Measurements from ENCODE around the gene FER. TPM values are rescaled to one million over a fixed set of nuclear protein-coding genes. Genes with fewer than 3 reads are reported as not detected.
"Not testable (repeated sequence)": the region's sequence is repeated elsewhere in the genome, so short reads cannot be mapped to it uniquely, and the experiment has no call there.

FER gene
- total RNA-seq, 2 experiments from 2014 or later, result 9.0 to 9.8 TPM

- H3K36me3 Mint-ChIP-seq (ENCODE audit: low read depth), result peaks cover 8% of the 10 kb centered on the region
- H3K27ac Mint-ChIP-seq, result no peak overlapping the region
- H3K4me1 Mint-ChIP-seq (ENCODE audit: low read depth), result no peaks in the 10 kb centered on the region
- POLR2A ChIA-PET, result no interaction called here
- CTCF ChIA-PET, result no interaction called here
- no peak for TF ChIP-seq CTCF (IDR thresholded peaks at IDR 0.05)
- no peaks in the 10 kb centered on the region for H3K9me3 Mint-ChIP-seq
- H3K27me3 Mint-ChIP-seq, result no peaks in the 10 kb centered on the region
- intact Hi-C loops (cut with micrococcal nuclease), result no loop called here
- ATAC-seq (no peak), DNase-seq (no peak)
- no peak overlapping the region for H3K4me3 Mint-ChIP-seq
Observed at GRCh38 chr5:108884736-108885135, 137.0 kb downstream of the FER start.

- POLR2A ChIA-PET, result no interaction called here
- H3K27me3 Mint-ChIP-seq, result no peaks in the 10 kb centered on the region
- H3K27ac Mint-ChIP-seq, result no peak overlapping the region
- H3K36me3 Mint-ChIP-seq (ENCODE audit: low read depth), result peaks cover 6% of the 10 kb centered on the region
- ATAC-seq (no peak), DNase-seq (no peak)
- intact Hi-C loops (cut with micrococcal nuclease), result no loop called here
- CTCF ChIA-PET, result interaction anchor here (1.0 kb wide), 1 partner anchor 20 kb away, joined by 3 read pairs; no protein-coding TSS in a partner anchor
- H3K9me3 Mint-ChIP-seq, result no peaks in the 10 kb centered on the region
- H3K4me1 Mint-ChIP-seq (ENCODE audit: low read depth), result no peaks in the 10 kb centered on the region
- no peak overlapping the region for H3K4me3 Mint-ChIP-seq
- no peak for TF ChIP-seq CTCF (IDR thresholded peaks at IDR 0.05)
Observed at GRCh38 chr5:108898257-108898656, 150.6 kb downstream of the FER start.

GRCh38 chr5:108898707-108899106 is 151.0 kb downstream of the FER start:
- no peaks in the 10 kb centered on the region for H3K27me3 Mint-ChIP-seq
- ChIA-PET CTCF (no interaction called here), POLR2A (no interaction called here)
- no peaks in the 10 kb centered on the region for H3K4me1 Mint-ChIP-seq (ENCODE audit: low read depth)
- H3K27ac Mint-ChIP-seq, result no peak overlapping the region
- H3K4me3 Mint-ChIP-seq, result no peak overlapping the region
- ATAC-seq, result no peak
- peaks cover 3% of the 10 kb centered on the region for H3K36me3 Mint-ChIP-seq (ENCODE audit: low read depth)
- DNase-seq, result no peak
- H3K9me3 Mint-ChIP-seq, result no peaks in the 10 kb centered on the region
- intact Hi-C loops (cut with micrococcal nuclease), result no loop called here
- no peak for TF ChIP-seq CTCF (IDR thresholded peaks at IDR 0.05)

- H3K27ac Mint-ChIP-seq; intact Hi-C loops (cut with micrococcal nuclease); H3K4me1 Mint-ChIP-seq (ENCODE audit: low read depth); H3K27me3 Mint-ChIP-seq; CTCF ChIA-PET; ATAC-seq; H3K4me3 Mint-ChIP-seq; POLR2A ChIA-PET; DNase-seq; H3K9me3 Mint-ChIP-seq; H3K36me3 Mint-ChIP-seq (ENCODE audit: low read depth): not testable (repeated sequence)
Observed at GRCh38 chr5:108899244-108899643, 151.5 kb downstream of the FER start.

GRCh38 chr5:108900668-108901067 is 153.0 kb downstream of the FER start:
- intact Hi-C loops (cut with micrococcal nuclease), result no loop called here
- no peaks in the 10 kb centered on the region for H3K36me3 Mint-ChIP-seq (ENCODE audit: low read depth)
- no peak for DNase-seq
- H3K4me1 Mint-ChIP-seq (ENCODE audit: low read depth), result no peaks in the 10 kb centered on the region
- no peaks in the 10 kb centered on the region for H3K27me3 Mint-ChIP-seq
- no peaks in the 10 kb centered on the region for H3K9me3 Mint-ChIP-seq
- TF ChIP-seq CTCF (IDR thresholded peaks at IDR 0.05), result no peak
- no peak for ATAC-seq
- POLR2A ChIA-PET, result no interaction called here
- H3K27ac Mint-ChIP-seq, result no peak overlapping the region
- H3K4me3 Mint-ChIP-seq, result no peak overlapping the region
- CTCF ChIA-PET, result no interaction called here

- no peak for ATAC-seq
- DNase-seq, result no peak
- Mint-ChIP-seq H3K36me3 (ENCODE audit: low read depth) (no peaks in the 10 kb centered on the region), H3K27me3 (no peaks in the 10 kb centered on the region), H3K4me1 (ENCODE audit: low read depth) (no peaks in the 10 kb centered on the region), H3K27ac (no peak overlapping the region), H3K9me3 (peaks cover 2% of the 10 kb centered on the region), H3K4me3 (no peak overlapping the region)
- intact Hi-C loops (cut with micrococcal nuclease), result no loop called here
- no peak for TF ChIP-seq CTCF (IDR thresholded peaks at IDR 0.05)
- POLR2A ChIA-PET, result no interaction called here
- CTCF ChIA-PET, result no interaction called here
Observed at GRCh38 chr5:108905805-108906204, 158.1 kb downstream of the FER start.
